ENCODE measurements around the gene EMX1. TPM values are rescaled to one million over a fixed set of nuclear protein-coding genes. Genes with fewer than 3 reads are reported as not detected.

The EMX1 gene
- total RNA-seq, 1 experiment from 2014 or later: not detected

- BruUV-seq (replicated peaks): no TSS peak
- H3K36me3 Mint-ChIP-seq (ENCODE audit: insufficient read depth, unreplicated experiment): peaks cover 14% of the 10 kb centered on the region
- DNase-seq: peak; percentile 33
- CTCF ChIA-PET: interaction anchor here (1.5 to 1.9 kb wide), 2 partner anchors 15 to 24 kb away, joined by 3 to 10 read pairs; no protein-coding TSS in a partner anchor
- H3K27me3 Mint-ChIP-seq (ENCODE audit: unreplicated experiment): peaks cover 82% of the 10 kb centered on the region
- H3K4me1 Mint-ChIP-seq (ENCODE audit: low read depth, unreplicated experiment): peaks cover 6% of the 10 kb centered on the region
- H3K27ac Mint-ChIP-seq (ENCODE audit: unreplicated experiment): no peak overlapping the region
- H3K4me3 Mint-ChIP-seq (ENCODE audit: low read depth, unreplicated experiment): peak overlapping the region; percentile 53
- intact Hi-C loops (cut with micrococcal nuclease; ENCODE audit: unreplicated experiment): no loop called here
- no peaks in the 10 kb centered on the region for H3K9me3 Mint-ChIP-seq (ENCODE audit: low read depth, unreplicated experiment)
- no peak for TF ChIP-seq CTCF (IDR thresholded peaks at IDR 0.05; ENCODE audit: unreplicated experiment)
Measured at GRCh38 chr2:72917877-72918553, 696 bp downstream of the EMX1 start.

- Mint-ChIP-seq H3K4me3 (ENCODE audit: low read depth, unreplicated experiment) (no peak overlapping the region), H3K9me3 (ENCODE audit: low read depth, unreplicated experiment) (no peaks in the 10 kb centered on the region), H3K27me3 (ENCODE audit: unreplicated experiment) (peaks cover 80% of the 10 kb centered on the region), H3K36me3 (ENCODE audit: insufficient read depth, unreplicated experiment) (peaks cover 14% of the 10 kb centered on the region), H3K27ac (ENCODE audit: unreplicated experiment) (no peak overlapping the region), H3K4me1 (ENCODE audit: low read depth, unreplicated experiment) (peaks cover 6% of the 10 kb centered on the region)
- TF ChIP-seq CTCF (IDR thresholded peaks at IDR 0.05; ENCODE audit: unreplicated experiment): no peak
- intact Hi-C loops (cut with micrococcal nuclease; ENCODE audit: unreplicated experiment): no loop called here
- CTCF ChIA-PET: no interaction called here
- no TSS peak for BruUV-seq (replicated peaks)
- no peak for DNase-seq
Measured at GRCh38 chr2:72919414-72920317, 2.3 kb downstream of the EMX1 start.

GRCh38 chr2:72920318-72921087, 3.2 kb downstream of the EMX1 start:
- no peak for DNase-seq
- no peaks in the 10 kb centered on the region for H3K9me3 Mint-ChIP-seq (ENCODE audit: low read depth, unreplicated experiment)
- H3K4me1 Mint-ChIP-seq (ENCODE audit: low read depth, unreplicated experiment): peaks cover 6% of the 10 kb centered on the region
- TF ChIP-seq CTCF (IDR thresholded peaks at IDR 0.05; ENCODE audit: unreplicated experiment): no peak
- peaks cover 72% of the 10 kb centered on the region for H3K27me3 Mint-ChIP-seq (ENCODE audit: unreplicated experiment)
- intact Hi-C loops (cut with micrococcal nuclease; ENCODE audit: unreplicated experiment): no loop called here
- peaks cover 14% of the 10 kb centered on the region for H3K36me3 Mint-ChIP-seq (ENCODE audit: insufficient read depth, unreplicated experiment)
- no peak overlapping the region for H3K27ac Mint-ChIP-seq (ENCODE audit: unreplicated experiment)
- H3K4me3 Mint-ChIP-seq (ENCODE audit: low read depth, unreplicated experiment): no peak overlapping the region
- BruUV-seq (replicated peaks): no TSS peak
- CTCF ChIA-PET: interaction anchor here (0.6 kb wide), 1 partner anchor 17 kb away, joined by 3 read pairs; no protein-coding TSS in a partner anchor

Data from Calu3 (cell line).